ENCODE measurements around the gene FRY.

The FRY gene

DNA sequence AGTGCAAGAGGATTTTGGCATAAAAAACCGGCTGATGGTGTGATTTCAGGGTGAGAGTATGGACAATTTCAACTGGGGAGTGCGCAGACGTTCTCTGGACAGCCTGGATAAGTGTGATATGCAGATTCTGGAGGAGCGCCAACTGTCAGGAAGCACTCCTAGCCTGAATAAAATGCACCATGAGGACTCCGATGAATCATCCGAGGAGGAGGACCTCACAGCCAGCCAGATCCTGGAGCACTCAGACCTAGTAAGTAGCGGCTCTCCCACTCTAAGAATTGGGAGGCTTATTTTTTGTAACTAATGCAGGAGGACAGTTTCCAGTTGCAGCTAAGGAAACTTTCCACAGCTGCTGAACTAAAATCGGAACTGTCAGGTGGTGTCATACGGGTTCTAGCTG, 230.0 kb downstream of the FRY start:
- DNase-seq (ENCODE audit: low spot score), result no peak

DNA sequence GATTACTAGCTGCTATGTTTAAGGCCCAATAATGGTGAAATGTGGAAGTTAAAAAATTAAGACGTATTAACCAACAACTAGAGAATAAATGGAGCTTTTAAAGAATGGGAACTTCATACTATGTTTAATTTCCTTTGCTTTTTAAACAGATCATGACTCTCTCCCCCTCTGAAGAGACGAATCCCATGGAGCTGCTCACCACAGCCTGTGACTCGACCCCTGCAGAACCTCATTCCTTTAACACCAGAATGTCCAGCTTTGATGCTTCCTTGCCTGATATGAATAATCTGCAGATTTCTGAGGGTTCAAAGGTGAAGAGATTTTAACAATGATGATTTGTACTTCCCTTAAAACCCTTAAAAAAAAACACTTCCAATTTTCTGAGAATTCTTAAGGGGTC, 230.6 kb downstream of the FRY start:
- DNase-seq (ENCODE audit: low spot score), result no peak

DNA sequence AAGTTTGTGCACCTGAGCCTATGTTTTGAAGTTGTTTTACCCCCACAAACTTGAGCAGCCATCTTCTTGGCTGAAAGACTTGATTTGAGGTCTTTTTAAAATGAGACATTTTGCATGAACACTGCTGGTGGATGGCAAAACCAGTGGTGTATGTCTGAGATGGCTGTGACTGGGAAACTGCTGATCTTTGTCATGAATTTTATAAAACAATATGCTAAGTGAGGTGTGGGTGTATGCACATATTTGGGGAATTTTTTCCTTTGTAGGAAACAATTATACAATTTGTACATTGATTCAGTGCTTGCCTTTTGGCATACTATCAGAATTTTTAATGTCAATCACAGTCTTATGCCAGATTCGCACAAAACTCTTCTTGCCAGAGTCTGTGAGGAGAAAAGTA, 231.0 kb downstream of the FRY start:
- no peak for DNase-seq (ENCODE audit: low spot score)

DNA sequence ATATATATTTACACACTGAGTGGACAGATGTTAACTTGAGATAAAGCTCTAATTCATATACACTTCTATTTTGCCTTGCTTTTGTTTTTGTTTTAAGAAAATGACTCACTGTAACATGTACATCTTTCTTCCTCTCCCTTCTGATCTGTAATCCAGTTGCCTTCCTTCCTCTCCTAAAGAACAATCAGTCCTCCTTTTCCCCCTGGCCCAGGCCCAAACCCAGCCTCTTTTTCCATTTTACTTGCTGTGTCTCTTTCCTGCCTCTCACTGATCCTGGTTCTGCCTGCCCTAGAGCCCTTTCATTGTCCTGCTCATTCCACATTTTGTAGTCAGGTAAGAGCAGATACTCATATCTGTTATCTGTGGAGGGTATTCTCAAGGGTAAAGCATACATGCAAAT, 232.8 kb downstream of the FRY start:
- no peak for DNase-seq (ENCODE audit: low spot score)

DNA sequence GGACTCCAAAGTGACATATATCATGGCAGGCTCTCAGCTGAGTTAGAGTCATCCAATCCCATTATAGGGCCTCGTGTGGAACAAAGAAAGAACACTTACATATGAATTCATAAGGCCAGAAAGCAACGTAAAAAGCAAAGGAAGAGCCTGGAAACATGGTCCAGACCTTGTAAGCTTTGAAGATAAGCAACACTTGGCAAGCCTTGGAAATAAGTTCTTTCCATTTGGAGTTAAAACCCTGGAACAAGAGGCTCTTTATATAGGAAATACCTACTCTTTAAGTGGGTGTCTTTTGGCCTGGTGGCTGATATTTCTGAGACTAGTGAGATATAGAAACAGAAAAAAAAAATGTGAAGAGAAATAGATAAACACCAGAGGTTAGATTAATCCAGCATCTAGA, 234.2 kb downstream of the FRY start:
- no peak for DNase-seq (ENCODE audit: low spot score)

DNA sequence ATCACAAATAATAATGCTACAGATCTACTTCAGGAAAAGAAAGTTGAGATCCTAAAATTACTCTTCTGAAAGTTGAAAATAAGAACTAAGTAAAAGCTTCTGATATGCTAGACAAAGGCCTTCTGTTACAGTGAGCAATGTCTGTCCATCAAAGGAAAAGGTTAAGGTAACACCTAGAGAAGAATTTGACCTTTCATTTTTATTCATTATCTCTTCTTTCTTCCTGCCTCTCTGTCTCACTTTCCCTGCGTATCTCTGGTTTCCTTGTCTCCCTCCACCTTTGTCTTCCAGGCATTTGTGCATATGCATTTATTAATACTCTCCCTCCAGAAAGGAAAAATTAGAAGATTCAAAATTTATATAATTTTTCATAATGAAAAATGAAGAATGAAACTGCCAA, 234.6 kb downstream of the FRY start:
- no peak for DNase-seq (ENCODE audit: low spot score)

DNA sequence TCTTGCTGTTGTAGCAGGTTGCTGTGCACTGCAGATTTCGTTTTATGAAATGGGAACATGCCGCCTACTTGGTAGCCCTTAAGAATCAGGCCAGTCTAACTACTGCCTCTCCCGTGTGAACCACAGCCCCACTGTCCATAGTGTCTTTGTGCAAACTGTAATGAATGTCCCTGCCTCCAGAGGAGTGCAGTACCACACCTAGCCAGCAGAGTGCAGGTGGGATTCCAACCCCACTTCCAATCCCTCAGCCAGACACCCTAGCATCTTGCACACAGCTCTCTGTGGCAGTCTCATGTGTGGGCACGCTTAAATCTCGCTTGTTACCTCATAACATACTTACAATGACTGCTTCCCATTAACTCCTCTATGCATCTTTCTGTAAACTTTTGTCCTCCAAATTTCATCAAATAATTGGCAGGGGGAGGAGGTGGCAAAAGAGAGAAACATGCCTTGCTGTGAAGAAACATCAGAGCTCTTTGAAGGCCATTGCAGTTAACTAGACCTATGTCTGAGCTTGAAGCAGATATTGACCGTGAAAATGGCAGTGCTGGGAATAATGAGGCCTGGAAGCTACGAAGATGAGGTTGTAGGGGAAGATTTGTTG, 236.4 kb downstream of the FRY start:
- DNase-seq (ENCODE audit: low spot score), result peak; percentile 60

DNA sequence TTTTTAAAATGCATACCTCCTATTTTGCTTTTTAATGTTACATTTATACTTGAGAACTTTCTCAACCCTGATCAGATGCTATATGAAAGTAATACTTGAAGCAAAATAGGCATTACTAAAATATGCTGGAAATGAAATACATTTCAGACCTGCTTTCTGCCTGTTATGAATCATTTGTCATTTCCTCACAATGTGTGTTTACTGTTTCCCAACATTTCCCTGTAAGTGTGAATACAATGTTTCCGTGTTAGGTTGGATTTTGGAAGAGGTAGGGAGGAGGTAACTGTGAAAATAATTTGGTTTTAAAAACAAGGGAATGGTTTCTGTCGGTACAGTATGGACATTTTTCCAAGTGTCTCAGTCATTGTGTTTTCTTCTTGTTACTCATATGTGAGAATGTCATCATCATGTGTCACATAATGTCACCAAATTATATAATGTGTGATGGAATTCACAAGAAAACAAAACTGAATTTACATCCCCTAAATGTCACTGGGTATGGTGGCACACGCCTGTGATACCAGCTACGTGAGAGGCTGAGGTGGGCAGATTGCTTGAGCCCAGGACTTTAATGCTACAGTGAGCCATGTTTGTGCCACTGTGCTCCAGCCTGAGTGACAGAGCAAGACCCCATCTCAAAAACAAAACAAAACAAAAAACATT, 240.6 kb downstream of the FRY start:
- DNase-seq (ENCODE audit: low spot score), result no peak

DNA sequence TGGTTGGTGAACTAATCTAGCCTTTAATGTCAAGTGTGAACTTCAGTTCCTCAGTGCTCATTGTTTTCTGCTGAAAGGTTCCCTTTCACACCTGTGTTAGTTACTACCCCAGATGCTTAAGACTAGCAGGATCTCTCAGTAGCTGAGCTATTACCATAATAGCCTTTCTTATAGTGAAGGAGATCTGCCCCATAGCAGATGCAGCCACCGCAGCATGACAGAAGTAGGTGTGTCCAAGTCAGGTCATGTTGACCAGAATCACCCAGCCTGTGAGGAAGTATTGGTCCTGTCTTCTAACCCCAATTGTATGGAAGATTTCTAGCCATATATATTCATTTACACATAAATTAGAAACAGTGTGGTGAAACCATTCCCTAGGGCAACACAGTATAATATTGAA, 246.3 kb downstream of the FRY start:
- DNase-seq (ENCODE audit: low spot score), result no peak

DNA sequence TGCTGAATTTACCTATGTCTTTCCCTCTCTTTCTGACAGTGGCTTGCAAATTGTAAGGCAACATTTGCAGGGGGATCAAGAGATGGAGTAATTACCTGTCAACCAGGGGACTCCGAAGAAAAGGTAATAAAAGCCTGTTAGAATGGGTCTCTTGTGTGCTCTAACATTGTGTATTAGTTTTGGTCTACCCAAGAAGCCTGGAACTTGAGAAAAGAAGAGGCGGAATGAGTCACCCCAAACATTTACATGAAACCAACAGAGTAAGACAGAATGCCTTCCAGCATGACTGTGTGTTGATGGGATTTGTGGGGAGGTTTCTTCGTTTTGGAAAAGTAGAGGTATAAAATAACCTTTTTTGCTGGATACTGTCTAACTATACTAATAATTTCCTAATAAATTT, 246.9 kb downstream of the FRY start:
- no peak for DNase-seq (ENCODE audit: low spot score)

DNA sequence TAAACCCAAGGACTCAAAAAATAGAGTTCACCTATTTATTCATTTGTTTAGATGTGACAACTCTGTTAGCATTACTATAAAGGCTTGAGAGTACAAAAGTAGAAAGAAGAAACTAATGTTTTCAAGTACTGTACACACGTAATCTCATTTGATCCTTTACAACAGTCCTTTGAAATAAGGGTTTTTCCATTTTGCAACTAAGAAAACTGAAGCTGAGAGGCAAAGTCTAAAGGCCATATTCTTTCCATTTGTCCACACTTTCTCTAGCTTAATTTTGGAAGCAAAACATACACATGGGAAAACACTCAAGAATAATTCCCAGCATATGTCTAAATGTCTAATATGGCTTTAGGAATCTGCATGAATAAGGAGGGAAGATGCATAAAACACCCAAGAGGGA, 249.5 kb downstream of the FRY start:
- no peak for DNase-seq (ENCODE audit: low spot score)

DNA sequence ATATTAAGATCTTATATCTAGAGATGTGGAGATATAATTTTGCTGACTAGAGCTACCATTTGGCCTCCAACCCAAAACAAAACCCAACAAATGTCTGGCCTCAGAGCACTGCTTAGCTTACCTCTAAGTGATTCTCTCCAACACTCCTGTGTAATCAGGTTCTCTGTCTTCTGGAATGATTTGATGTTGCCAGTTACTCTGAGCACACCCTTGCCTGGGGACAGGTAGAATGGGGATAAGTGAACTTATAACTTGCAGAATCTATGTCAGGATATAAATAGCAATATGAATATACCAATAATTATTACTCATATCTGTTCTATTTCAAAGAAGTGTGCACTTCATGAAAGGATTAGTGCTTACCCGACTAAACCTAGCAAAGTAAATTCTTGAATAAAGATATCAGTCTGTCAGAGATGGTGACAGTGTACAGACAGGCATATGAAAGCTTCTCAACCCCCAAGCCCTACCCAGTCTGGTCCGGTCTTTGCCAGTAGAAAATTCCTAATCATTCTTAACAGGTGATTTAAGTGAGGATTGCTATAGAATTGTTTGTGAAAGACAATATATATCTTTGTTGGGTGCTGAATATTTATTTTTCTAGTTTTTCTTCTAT, 250.6 kb downstream of the FRY start:
- no peak for DNase-seq (ENCODE audit: low spot score)

DNA sequence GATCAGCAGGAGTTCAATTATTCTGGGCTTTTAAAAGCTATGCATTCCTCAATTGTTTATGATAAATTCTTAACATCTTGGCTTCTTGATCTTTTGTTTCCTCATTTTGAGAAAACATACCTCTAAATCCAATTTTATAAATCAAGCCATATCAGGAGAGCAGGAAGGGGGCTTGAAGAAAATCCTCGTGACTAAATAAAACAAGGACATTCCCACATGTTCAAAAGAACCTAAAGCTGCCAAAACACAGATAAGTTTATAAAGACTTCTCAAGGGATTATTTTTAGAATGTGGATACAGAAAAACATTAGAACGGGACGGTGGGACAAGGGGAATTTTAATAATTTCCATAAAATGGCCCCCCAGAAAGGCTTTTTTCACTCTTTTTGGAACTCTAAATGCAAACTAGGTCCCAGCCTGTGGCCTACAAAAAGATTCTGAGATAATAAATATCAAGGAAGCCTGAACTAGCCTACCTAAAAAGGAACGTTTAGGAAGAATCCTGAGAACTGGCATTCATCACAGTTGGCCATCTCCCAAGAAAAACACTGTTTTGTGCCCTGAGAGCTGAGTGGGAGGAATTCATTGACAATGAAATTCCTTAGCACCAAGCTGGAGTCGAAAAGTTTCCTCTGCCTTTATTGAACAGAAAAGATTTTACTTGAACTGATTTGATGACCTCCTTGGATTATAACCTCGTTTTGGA, 253.5 kb downstream of the FRY start:
- DNase-seq (ENCODE audit: low spot score), result no peak

DNA sequence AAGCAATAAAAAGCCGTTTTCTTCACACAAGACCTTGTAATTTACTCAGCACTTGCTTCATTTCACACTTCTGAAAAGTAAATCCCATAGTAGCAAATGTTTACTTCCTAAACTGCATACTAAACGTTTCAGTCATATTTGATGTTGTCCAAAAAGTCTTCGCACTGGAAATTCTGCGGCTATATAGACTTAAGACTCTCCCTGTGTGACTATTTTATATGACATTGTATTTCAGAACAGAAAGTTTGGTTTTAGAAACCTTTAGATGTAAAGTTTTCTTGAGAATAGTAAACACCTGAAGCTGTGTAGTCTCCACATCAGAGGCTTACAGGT, 254.0 kb downstream of the FRY start:
- DNase-seq (ENCODE audit: low spot score), result no peak

DNA sequence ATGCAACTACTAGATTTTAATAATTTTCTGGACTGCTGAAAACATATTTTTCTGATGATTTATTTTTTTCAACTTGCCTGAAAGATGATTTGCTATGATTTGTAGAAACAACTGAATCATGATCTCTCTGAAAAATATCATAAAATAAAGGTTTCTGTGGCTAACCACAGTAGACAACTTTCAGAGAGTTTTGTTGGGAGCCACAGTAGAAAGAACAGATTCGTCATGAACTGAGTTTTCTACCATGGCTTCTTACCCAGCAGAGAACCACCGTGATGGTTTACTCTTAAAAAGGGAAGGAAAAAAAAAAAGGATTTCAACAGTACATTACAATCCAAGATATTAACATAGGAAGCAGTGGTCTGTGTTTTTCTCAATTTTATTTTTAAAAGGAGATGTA, 265.6 kb downstream of the FRY start:
- no peak for DNase-seq (ENCODE audit: low spot score)

DNA sequence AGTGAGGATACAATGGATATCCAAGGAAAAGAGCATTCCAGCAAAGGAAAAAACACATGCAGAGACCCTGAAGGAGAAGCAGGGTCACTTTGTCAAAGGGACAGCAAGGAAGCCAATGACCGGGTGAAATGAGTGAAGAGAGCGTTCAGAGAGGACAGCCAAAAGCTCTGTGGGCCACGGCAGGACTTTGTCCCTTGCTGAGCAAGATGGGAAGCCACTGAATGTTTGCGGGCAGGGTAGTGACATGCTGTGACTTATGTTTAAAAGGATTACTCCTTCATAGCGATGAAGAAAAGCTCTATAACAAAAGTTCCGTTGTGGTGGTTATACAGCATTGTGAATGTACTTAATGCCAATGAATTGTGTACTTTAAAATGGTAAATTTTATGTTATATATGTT, 267.1 kb downstream of the FRY start:
- no peak for DNase-seq (ENCODE audit: low spot score)

DNA sequence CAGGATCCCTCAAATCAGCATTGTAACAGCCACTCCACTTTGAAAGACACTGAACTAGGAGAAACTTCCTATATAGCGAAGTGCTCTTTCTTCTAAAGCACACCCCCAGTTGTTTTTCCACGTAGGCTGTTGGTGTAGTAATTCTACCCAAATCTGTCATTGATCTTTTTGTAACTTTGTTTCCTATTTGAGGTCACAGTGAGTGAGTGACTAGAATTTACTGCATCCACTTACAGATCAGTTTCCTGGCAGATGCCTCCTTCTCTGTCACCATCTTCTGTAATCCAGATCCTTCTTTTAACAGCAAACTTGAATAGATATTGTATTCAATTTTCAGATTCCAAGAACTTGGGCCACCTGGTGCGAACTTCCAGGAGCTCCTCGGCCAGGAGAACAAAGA, 268.3 kb downstream of the FRY start:
- DNase-seq (ENCODE audit: low spot score), result no peak

DNA sequence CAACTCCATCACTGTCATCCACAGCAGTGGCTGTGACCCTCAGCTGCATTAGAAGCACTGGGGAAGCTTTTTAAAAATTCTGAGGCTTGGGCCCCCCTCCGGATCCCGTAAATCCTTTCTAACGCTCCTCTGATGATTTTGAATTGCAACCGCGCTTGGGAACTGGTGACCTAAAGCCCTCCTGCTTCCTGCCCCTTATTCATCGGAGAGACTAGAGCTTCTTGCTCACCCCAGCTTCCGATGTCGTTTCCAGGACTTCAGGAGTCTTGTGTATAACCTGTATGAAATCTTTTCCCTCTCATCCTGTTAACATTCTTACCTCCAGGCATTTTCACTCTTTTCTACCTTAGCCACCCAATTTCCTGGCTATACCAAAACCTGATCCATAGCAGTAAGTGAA, 268.8 kb downstream of the FRY start:
- DNase-seq (ENCODE audit: low spot score), result no peak

DNA sequence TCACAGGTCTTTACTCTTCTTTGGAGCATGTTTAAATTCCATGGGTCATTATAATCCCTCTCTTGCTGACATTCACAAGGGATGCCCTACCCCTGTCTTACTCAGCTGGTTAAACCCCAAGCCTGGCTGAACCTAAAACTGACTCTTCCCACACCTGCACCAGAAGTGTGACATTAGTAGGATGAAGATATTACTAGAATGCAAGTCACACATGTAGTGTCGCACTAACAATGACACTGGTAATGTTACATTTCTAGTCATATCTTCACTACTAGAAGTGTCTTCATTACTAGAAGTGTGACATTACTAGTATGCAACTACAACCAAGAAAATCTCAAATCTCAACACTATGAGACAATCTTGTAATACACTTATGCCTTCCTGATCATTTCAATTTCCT, 269.3 kb downstream of the FRY start:
- no peak for DNase-seq (ENCODE audit: low spot score)

DNA sequence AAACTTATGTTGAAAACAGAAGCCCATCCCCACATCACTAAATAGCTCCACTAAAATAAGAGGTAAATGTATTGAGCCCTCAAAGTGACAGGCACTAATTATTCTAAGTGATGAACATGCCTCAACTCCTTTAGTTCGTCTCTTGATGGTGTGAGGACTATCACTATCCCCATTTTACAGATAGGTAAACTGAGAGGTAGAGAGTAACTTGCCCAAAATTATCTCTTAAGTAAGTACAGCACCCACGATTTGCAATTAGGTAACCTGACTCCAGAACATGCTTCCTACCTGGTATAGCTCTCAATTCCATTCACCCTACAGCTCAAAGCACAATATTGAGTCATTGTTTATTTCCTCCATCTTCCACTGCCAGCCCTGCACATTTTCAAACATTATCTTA, 270.9 kb downstream of the FRY start:
- DNase-seq (ENCODE audit: low spot score), result no peak

DNA sequence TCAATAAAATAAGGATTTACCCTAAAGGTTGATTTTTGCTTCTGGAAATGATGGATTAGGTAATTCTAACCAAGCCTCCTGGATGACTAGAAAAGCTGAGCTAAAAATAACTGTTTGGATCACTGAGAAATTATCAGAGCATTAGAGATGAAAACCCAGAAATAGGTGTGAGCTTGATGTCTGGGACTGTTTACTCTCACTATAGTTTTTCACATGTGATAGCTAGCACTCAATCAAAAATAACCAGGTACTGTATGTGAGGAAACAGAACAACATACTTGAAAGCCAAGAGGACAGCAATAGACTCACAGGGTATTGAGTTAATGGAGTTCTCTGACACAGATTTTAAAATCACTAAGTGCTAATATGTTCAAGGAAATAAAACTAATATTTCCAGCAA, 274.1 kb downstream of the FRY start:
- no peak for DNase-seq (ENCODE audit: low spot score)

DNA sequence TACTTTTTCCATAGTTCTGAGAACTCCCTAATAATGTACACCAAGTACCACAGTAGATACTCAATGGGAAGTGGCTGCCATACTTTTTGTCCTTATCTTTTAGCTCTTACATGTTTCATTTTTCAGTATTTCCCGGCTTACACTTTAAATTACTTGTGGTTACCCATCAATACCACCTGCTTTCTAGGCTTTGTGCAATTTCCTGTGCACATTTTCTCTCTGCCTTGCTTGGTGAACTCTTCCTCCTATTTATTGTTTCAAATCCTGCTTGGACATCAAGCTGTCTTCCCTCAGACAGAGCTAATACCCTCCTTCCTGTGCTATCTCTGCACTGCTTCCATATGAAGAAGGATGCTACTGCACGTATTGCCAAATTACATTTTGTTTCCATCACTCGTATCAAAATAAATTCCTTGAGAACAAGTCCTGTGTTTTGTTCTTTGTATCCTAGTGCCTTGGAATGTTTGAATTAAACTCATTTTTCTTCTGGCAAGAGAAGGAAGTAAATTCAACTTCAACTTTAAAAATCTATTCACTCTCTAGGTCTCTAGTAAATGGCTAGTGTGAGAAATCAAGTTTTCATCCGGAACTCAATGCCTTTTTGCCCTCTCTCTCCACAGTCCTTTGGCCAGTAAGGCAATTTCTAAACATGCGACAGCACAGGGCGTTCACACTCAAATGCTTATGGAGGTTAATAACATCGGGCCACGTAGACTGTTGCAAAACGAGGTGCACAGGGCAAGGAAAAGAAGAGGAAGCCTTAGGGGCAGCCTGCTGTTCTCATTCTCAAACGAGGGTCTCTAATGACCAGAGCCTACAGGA, 277.9 kb downstream of the FRY start:
- no peak for DNase-seq (ENCODE audit: low spot score)

Measured in germinal center (tissue), 1 donor.